CD4-positive, alpha-beta T cell (primary cell): Measurements from ENCODE around the gene FBXO38. TPM values are rescaled to one million over a fixed set of nuclear protein-coding genes. Genes with fewer than 3 reads are reported as not detected.

Source experiments
- ATAC-seq: fragments of 200-7000 bp; cut with Tn5 transposase; one replicate; pipeline ENCODE4 v1.10.0; 2022; ENCODE audit warnings: mild to moderate bottlenecking; ENCODE audit not compliant: poor library complexity
- CTCF ChIA-PET: fragments of 350-600 bp; sonication (Branson Sonifier 250); formaldehyde crosslinking; loops from one replicate; lab custom pipeline; 2021; ENCODE audit warnings: antibody characterized with exemption, inconsistent platforms; lab: Charles Lee
- POLR2A ChIA-PET: fragments of 350-600 bp; sonication (Branson Sonifier 250); formaldehyde crosslinking; loops from one replicate; lab custom pipeline; 2021; ENCODE audit warnings: antibody characterized with exemption, inconsistent platforms; lab: Charles Lee
- DNase-seq, 14 experiments: peaks; one replicate each; pipeline ENCODE4 v3.0.0-alpha.2; 2013 to 2020; ENCODE audit warnings: mixed read lengths in 2 of 14
- H3K27ac ChIP-seq, 2 donors: one replicate each; pipeline versions ENCODE4 v1.5.1 to v1.7.0; 2013; ENCODE audit warnings: low read length in 2 of 2, low read depth in 1 of 2, mild to moderate bottlenecking in 1 of 2
- H3K27me3 ChIP-seq, 2 experiments: 1 replicate in 1 of 2; 2 replicates in 1 of 2; pipeline versions ENCODE4 v1.6.1 to v1.7.0; 2013; ENCODE audit warnings: low read length in 2 of 2, control low read depth in 1 of 2, mild to moderate bottlenecking in 1 of 2, moderate library complexity in 1 of 2; ENCODE audit not compliant: insufficient read depth in 2 of 2, control insufficient read depth in 1 of 2
- H3K36me3 ChIP-seq: one replicate; pipeline ENCODE4 v1.6.1; 2013; ENCODE audit warnings: low read length, control low read depth; ENCODE audit not compliant: insufficient read depth
- H3K4me1 ChIP-seq: one replicate; pipeline ENCODE4 v1.6.1; 2013; ENCODE audit warnings: low read length, control low read depth; ENCODE audit not compliant: insufficient read depth
- H3K4me3 ChIP-seq: one replicate; pipeline ENCODE4 v1.5.1; 2013; ENCODE audit warnings: mild to moderate bottlenecking, low read length, moderate library complexity
- H3K9me3 ChIP-seq, 2 experiments: 1 replicate in 1 of 2; 2 replicates in 1 of 2; pipeline versions ENCODE4 v1.6.1 to v1.7.0; 2013; ENCODE audit warnings: low read length in 2 of 2, mild to moderate bottlenecking in 2 of 2, control low read depth in 1 of 2, moderate library complexity in 1 of 2; ENCODE audit not compliant: control insufficient read depth in 1 of 2, insufficient read depth in 1 of 2
- H3K27ac Mint-ChIP-seq: one replicate; pipeline ENCODE4 v1.8.0; 2020; ENCODE audit warnings: mixed read lengths
- H3K27me3 Mint-ChIP-seq: one replicate; pipeline ENCODE4 v1.8.0; 2021; ENCODE audit warnings: mixed read lengths
- H3K36me3 Mint-ChIP-seq: one replicate; pipeline ENCODE4 v1.8.0; 2021; ENCODE audit warnings: low read depth, mixed read lengths
- H3K4me1 Mint-ChIP-seq: one replicate; pipeline ENCODE4 v1.8.0; 2021; ENCODE audit warnings: low read depth, mixed read lengths
- H3K4me3 Mint-ChIP-seq: one replicate; pipeline ENCODE4 v1.8.0; 2020; ENCODE audit warnings: mild to moderate bottlenecking, mixed read lengths
- H3K9me3 Mint-ChIP-seq: one replicate; pipeline ENCODE4 v1.8.0; 2020; ENCODE audit warnings: mixed read lengths
- CTCF ChIP-seq: fragments of 200-600 bp; IDR thresholded peaks from one replicate; pipeline ENCODE4 v1.8.0; 2022; ENCODE audit warnings: antibody characterized with exemption, mild to moderate bottlenecking
- intact Hi-C, 2 experiments: fragments of 100-400 bp; cut with DNase I in 1 of 2; cut with micrococcal nuclease in 1 of 2; formaldehyde crosslinking; loops; one replicate each; pipeline versions ENCODE4 v1.15.1 to v1.9.0; 2023 to 2025; cut with DNase I, micrococcal nuclease
- total RNA-seq, 174 experiments: library from RNA in 2 of 174; stranded (reverse) in 2 of 174; gene quantifications; one replicate each; pipeline ENCODE4 v1.2.3 and lab custom pipeline; 2021 to 2026

FBXO38 gene
- total RNA-seq, 2 experiments from 2014 or later: 45.7 to 47.3 TPM

GRCh38 chr5:148445578-148445977 lies 61.8 kb downstream of the FBXO38 start:
- H3K4me1 ChIP-seq: no peaks in the 10 kb centered on the region
- H3K27ac ChIP-seq: no peak overlapping the region
- POLR2A ChIA-PET: no interaction called here
- ATAC-seq (no peak), DNase-seq (no peak)
- no peaks in the 10 kb centered on the region for H3K9me3 ChIP-seq
- H3K27me3 ChIP-seq: no peaks in the 10 kb centered on the region
- H3K36me3 ChIP-seq: peaks cover 20% of the 10 kb centered on the region
- Mint-ChIP-seq H3K27me3 (no peaks in the 10 kb centered on the region), H3K27ac (no peak overlapping the region), H3K36me3 (peaks cover 28% of the 10 kb centered on the region), H3K4me1 (no peaks in the 10 kb centered on the region), H3K4me3 (no peak overlapping the region), H3K9me3 (no peaks in the 10 kb centered on the region)
- intact Hi-C loops: loop anchor here (2.0 to 10.0 kb wide), 3 partner anchors 285 to 819 kb away; no protein-coding TSS in a partner anchor
- H3K4me3 ChIP-seq: no peak overlapping the region
- TF ChIP-seq CTCF: no peak
- CTCF ChIA-PET: interaction anchor here (1.0 kb wide), 1 partner anchor 285 kb away, joined by 3 read pairs; no protein-coding TSS in a partner anchor

GRCh38 chr5:148446611-148447010 lies 62.9 kb downstream of the FBXO38 start:
- H3K4me3 ChIP-seq: no peak overlapping the region
- no peaks in the 10 kb centered on the region for H3K9me3 Mint-ChIP-seq
- H3K4me3 Mint-ChIP-seq: no peak overlapping the region
- H3K27ac Mint-ChIP-seq: no peak overlapping the region
- ATAC-seq (no peak), DNase-seq (no peak)
- no peak overlapping the region for H3K27ac ChIP-seq
- H3K36me3 ChIP-seq: peaks cover 9% of the 10 kb centered on the region
- intact Hi-C loops: loop anchor here (10.0 kb wide), 2 partner anchors 588 to 818 kb away; no protein-coding TSS in a partner anchor
- ChIA-PET POLR2A (no interaction called here), CTCF (no interaction called here)
- H3K27me3 Mint-ChIP-seq: no peaks in the 10 kb centered on the region
- no peaks in the 10 kb centered on the region for H3K9me3 ChIP-seq
- no peaks in the 10 kb centered on the region for H3K4me1 Mint-ChIP-seq
- no peaks in the 10 kb centered on the region for H3K4me1 ChIP-seq
- peaks cover 17% of the 10 kb centered on the region for H3K36me3 Mint-ChIP-seq
- H3K27me3 ChIP-seq: no peaks in the 10 kb centered on the region
- no peak for TF ChIP-seq CTCF

GRCh38 chr5:148452499-148453193 lies 68.9 kb downstream of the FBXO38 start:
- ATAC-seq: no peak
- Histone ChIP-seq H3K27me3 (no peaks in the 10 kb centered on the region), H3K27ac (no peak overlapping the region), H3K4me1 (no peaks in the 10 kb centered on the region), H3K36me3 (no peaks in the 10 kb centered on the region), H3K4me3 (no peak overlapping the region), H3K9me3 (no peaks in the 10 kb centered on the region)
- ChIA-PET CTCF (interaction anchor here (0.8 kb wide), 1 partner anchor 8 kb away, joined by 3 read pairs; no protein-coding TSS in a partner anchor), POLR2A (no interaction called here)
- Mint-ChIP-seq H3K4me1 (no peaks in the 10 kb centered on the region), H3K4me3 (no peak overlapping the region), H3K27ac (no peak overlapping the region), H3K36me3 (no peaks in the 10 kb centered on the region), H3K9me3 (no peaks in the 10 kb centered on the region), H3K27me3 (peaks cover 21% of the 10 kb centered on the region)
- intact Hi-C loops: no loop called here
- no peak for DNase-seq
- no peak for TF ChIP-seq CTCF
